ENCODE data around the gene PYGB. TPM values are rescaled to one million over a fixed set of nuclear protein-coding genes. Genes with fewer than 3 reads are reported as not detected.

The PYGB gene
- total RNA-seq, 1 experiment from 2014 or later: 220 TPM

DNA sequence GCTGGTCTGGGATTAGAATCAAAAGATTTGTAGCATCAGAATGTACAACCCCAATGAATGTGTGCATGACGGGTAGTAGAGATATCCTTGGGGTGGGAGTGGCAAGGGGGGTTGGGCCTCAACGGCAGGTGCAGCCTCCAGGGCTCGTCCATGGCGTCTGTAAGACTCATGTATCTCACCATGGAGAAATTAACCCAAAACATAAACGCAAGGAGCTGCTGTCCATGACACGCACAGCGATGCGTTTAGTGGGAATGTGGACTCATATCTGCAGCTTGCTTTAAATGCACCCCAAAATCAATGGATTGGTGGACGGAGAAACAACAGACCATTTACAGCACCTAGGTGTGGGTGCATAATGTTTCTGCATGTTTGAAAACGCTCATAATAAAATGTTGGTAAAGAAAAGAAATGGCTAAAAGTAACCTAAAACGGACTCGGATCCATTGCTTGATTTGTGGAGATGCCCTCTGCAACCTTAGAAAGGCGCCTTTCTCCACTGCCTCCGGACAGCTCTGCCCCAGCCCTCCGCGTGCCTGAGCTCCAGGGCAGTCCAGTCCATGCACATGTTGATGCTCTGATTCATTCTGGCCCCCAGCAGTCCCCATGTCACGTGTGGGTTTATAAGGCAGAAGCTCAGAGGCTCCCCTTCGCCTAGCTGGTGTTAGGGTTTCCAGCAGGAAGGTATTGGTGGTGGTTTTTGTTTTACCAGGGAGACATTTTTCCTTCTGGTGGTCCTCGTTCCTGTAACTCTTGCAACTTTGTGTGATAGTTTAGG is 24.5 kb downstream of the PYGB start:
- DNase-seq (ENCODE audit: low read depth, low spot score): no peak
- in situ Hi-C loops (cut with HindIII; ENCODE audit: low pct_unique_long_range_greater_than_20kb, low sequenced_read_pairs): no loop called here
- Histone ChIP-seq H3K27me3 (ENCODE audit: control insufficient read depth, insufficient read depth, low read length) (no peaks in the 10 kb centered on the region), H3K4me1 (ENCODE audit: control insufficient read depth, insufficient read depth, low read length) (no peaks in the 10 kb centered on the region; the same call in 1 of the 2 replicates), H3K4me3 (ENCODE audit: low read depth in 2 of 2, low read length in 2 of 2) (no peak overlapping the region), H3K27ac (ENCODE audit: low read length) (no peak overlapping the region; the same call in 1 of the 2 replicates), H3K9me3 (ENCODE audit: control insufficient read depth, insufficient read depth, low read depth, low read length) (no peaks in the 10 kb centered on the region), H3K36me3 (ENCODE audit: control insufficient read depth, insufficient read depth, low read length) (peaks cover 34% of the 10 kb centered on the region)
- intact Hi-C loops (cut with micrococcal nuclease; ENCODE audit: unreplicated experiment): no loop called here
- ChIA-PET CTCF (no interaction called here), POLR2A (no interaction called here)
- no TSS peak for BruUV-seq (replicated peaks)
- ATAC-seq: no peak
- TF ChIP-seq REST (IDR thresholded peaks at IDR 0.05; ENCODE audit: insufficient read depth in 1 of 2, low read depth in 2 of 2, low read length in 1 of 2) (no peak), SIN3A (IDR thresholded peaks at IDR 0.05; ENCODE audit: borderline replicate concordance, insufficient read depth, low read depth, low read length) (no peak), POLR2AphosphoS5 (IDR thresholded peaks at IDR 0.05; ENCODE audit: low read depth, low read length) (no peak), TCF7L2 (IDR thresholded peaks at IDR 0.05; ENCODE audit: low read depth, low read length) (no peak), CTCF (IDR thresholded peaks at IDR 0.05) (no peak)

GRCh38 chr20:25273046-25273445 is 25.2 kb downstream of the PYGB start:
- Histone ChIP-seq H3K4me3 (ENCODE audit: low read depth in 2 of 2, low read length in 2 of 2) (no peak overlapping the region), H3K27me3 (ENCODE audit: control insufficient read depth, insufficient read depth, low read length) (no peaks in the 10 kb centered on the region), H3K36me3 (ENCODE audit: control insufficient read depth, insufficient read depth, low read length) (peaks cover 34% of the 10 kb centered on the region), H3K27ac (ENCODE audit: low read length) (no peak overlapping the region; the same call in 1 of the 2 replicates), H3K4me1 (ENCODE audit: control insufficient read depth, insufficient read depth, low read length) (no peaks in the 10 kb centered on the region; the same call in 1 of the 2 replicates), H3K9me3 (ENCODE audit: control insufficient read depth, insufficient read depth, low read depth, low read length) (no peaks in the 10 kb centered on the region)
- no TSS peak for BruUV-seq (replicated peaks)
- in situ Hi-C loops (cut with HindIII; ENCODE audit: low pct_unique_long_range_greater_than_20kb, low sequenced_read_pairs) (no loop called here), intact Hi-C loops (cut with micrococcal nuclease; ENCODE audit: unreplicated experiment) (no loop called here)
- ChIA-PET CTCF (no interaction called here), POLR2A (no interaction called here)
- DNase-seq (ENCODE audit: low read depth, low spot score) (no peak), ATAC-seq (no peak)
- TF ChIP-seq REST (IDR thresholded peaks at IDR 0.05; ENCODE audit: insufficient read depth in 1 of 2, low read depth in 2 of 2, low read length in 1 of 2) (no peak), CTCF (IDR thresholded peaks at IDR 0.05) (no peak), TCF7L2 (IDR thresholded peaks at IDR 0.05; ENCODE audit: low read depth, low read length) (no peak), SIN3A (IDR thresholded peaks at IDR 0.05; ENCODE audit: borderline replicate concordance, insufficient read depth, low read depth, low read length) (no peak), POLR2AphosphoS5 (IDR thresholded peaks at IDR 0.05; ENCODE audit: low read depth, low read length) (no peak)

All from Panc1 (cell line).